ENCODE data around the gene LPCAT3. TPM values are rescaled to one million over a fixed set of nuclear protein-coding genes. Genes with fewer than 3 reads are reported as not detected.

LPCAT3 gene
- total RNA-seq, 2 experiments from 2014 or later: 29.3 to 32.0 TPM

DNA sequence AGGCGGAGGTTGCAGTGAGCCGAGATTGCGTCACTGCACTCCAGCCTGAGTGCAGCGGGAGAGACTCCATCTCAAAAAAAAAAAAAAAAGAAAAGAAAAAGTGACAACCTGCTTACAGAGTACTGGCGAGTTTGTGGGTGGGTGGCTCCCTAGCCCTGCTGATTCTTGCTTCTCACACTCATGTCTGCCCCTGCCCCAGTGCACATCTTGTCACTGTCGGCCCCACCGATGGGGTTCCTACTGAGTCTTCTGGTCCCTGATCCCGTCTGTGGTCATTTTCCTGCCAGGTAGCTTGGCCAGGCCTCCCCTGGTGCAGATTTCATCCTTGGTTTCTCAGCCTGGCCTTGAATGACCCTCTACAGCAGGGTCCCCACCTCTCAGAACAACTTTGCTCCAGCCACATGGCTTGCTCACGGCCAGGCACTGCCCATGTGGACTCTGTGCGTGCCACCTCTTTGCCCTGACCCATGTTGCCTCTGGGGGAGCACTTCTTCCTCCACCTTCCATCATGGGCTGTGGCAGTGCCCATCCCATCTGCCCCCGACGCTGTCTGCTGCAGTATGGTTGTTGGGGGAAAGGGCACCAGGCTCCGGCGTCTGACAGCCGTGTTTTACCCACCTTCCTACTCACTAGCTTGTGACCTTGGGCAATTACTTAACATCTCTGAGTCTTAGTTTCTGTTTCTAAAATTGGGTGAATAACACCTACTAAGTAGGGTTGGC, 69.2 kb downstream of the LPCAT3 start:
- H3K4me1 Mint-ChIP-seq: peaks cover 70% of the 10 kb centered on the region

DNA sequence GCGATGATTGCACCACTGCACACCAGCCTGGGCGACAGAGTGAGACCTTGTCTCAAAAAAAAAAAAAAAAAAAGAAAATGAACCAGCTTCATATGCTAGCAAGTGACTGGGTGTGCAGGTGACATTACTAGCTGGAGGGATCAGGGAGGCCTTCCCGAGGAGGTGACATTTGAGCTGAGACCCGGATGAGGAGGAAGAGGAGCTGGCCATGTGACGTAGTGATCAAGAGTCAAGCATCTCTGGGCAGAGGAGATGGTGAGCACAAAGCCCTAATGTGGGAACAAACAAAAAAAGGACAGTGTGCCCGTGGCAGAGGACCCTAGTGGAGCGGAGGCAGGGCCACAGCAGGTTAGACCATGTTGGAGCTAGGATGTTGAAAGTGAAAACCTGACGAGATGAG, 70.7 kb downstream of the LPCAT3 start:
- CTCF ChIA-PET: interaction anchor here (0.8 to 17.6 kb wide), 7 partner anchors 13 to 165 kb away, joined by 3 to 709 read pairs (median 50); partner anchors contain the start of genes C1RL, EMG1, PHB2 and SPSB2
- peaks cover 14% of the 10 kb centered on the region for H3K36me3 Mint-ChIP-seq
- H3K27ac Mint-ChIP-seq: peak overlapping the region; percentile 43
- peaks cover 4% of the 10 kb centered on the region for H3K27me3 Mint-ChIP-seq
- H3K4me3 Mint-ChIP-seq: no peak overlapping the region
- H3K4me1 Mint-ChIP-seq: peaks cover 71% of the 10 kb centered on the region
- no peaks in the 10 kb centered on the region for H3K9me3 Mint-ChIP-seq (ENCODE audit: low read depth)
- DNase-seq (no peak), ATAC-seq (no peak)

More for the DNA sequence above, 69.2 kb downstream of the LPCAT3 start:
- H3K27ac Mint-ChIP-seq: peak overlapping the region; percentile 96
- ATAC-seq (no peak), DNase-seq (no peak)
- peak overlapping the region; percentile 48 for H3K4me3 Mint-ChIP-seq
- H3K36me3 Mint-ChIP-seq: peaks cover 20% of the 10 kb centered on the region
- CTCF ChIA-PET: interaction anchor here (1.8 to 17.6 kb wide), 8 partner anchors 11 to 163 kb away, joined by 5 to 709 read pairs (median 20); partner anchors contain the start of genes C1RL, EMG1, LPCAT3 and PHB2
- H3K27me3 Mint-ChIP-seq: no peaks in the 10 kb centered on the region
- no peaks in the 10 kb centered on the region for H3K9me3 Mint-ChIP-seq (ENCODE audit: low read depth)

DNA sequence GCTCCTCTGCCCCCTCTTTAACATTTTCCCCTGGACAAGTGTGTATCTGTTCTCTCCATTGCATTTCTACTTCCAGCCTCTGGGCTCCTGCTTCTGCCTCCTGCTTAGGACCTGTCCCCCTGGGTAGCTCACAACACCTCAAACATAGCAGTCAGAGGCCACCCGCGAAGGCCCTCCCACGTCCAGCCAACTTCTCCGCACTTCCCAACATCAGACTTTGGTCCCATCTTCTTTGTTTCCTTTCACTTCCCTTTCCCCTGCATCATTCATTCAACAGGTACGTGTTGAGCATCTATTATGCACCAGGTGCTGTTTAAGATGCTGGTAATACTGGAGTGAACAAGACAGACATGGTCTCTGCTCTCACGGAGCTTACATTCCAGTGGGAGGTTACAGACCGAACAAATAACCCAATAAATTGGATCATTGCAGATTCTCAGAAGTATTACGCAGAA, 71.3 kb downstream of the LPCAT3 start:
- no peak for DNase-seq
- peak overlapping the region; percentile 98 for H3K27ac Mint-ChIP-seq
- H3K36me3 Mint-ChIP-seq: peaks cover 8% of the 10 kb centered on the region
- peaks cover 75% of the 10 kb centered on the region for H3K4me1 Mint-ChIP-seq
- peaks cover 4% of the 10 kb centered on the region for H3K27me3 Mint-ChIP-seq
- peak overlapping the region; percentile 86 for H3K4me3 Mint-ChIP-seq
- H3K9me3 Mint-ChIP-seq (ENCODE audit: low read depth): no peaks in the 10 kb centered on the region
- ATAC-seq: no peak
- CTCF ChIA-PET: interaction anchor here (1.1 to 17.6 kb wide), 9 partner anchors 13 to 162 kb away, joined by 3 to 709 read pairs (median 36); partner anchors contain the start of genes C1RL, EMG1, PHB2 and SPSB2

DNA sequence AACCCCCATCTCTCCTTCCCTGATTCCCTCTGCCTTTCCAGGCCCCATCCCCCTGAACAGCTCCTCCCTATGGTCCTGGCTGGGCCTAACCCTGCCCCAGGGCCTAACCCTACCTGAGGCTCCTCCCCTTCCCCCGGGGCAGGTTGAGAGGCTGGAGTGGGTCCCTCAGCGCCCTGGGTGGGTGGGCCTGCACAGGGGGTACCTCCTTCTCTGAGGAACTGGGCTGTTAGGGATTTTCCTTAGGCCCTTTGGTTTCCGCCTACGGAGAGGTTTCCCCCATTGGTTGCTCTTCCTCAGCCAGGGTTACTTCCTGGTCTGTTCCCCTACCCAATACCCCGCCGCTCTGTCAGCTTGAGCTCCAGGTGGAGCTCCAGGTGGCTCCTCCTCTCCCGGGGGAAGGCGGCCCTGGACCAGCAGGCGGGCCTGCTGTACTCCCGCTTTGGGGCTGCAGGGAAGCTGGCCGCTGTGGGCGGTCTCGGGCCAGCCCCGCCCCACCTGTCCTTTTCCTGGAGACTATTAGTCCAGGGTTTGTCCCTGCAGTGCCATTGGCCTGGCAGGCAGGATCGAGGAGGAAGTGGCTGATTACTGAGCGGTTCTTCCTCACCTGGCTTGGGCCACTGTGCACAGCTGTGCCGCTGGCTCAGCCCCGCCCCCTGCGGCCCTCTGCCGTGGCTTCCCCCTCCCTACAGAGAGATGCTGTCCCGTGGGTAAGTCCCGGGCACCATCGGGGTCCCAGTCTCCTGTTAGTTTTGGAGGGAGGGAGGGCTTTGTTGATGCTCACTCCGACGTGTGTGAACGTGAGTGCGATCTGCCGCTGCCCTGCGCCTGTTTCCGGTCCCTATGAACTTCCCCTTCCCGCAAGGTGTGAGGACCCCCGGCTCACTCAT, 72.0 kb downstream of the LPCAT3 start:
- Mint-ChIP-seq H3K27me3 (peaks cover 4% of the 10 kb centered on the region), H3K36me3 (peaks cover 4% of the 10 kb centered on the region), H3K4me3 (peak overlapping the region; percentile 86), H3K27ac (peak overlapping the region; percentile 98), H3K9me3 (ENCODE audit: low read depth) (no peaks in the 10 kb centered on the region), H3K4me1 (peaks cover 75% of the 10 kb centered on the region)
- DNase-seq (peak; percentile 78), ATAC-seq (peak; percentile 9)
- CTCF ChIA-PET: interaction anchor here (0.6 to 17.6 kb wide), 11 partner anchors 8 to 166 kb away, joined by 3 to 709 read pairs (median 25); partner anchors contain the start of genes C1RL, EMG1, PHB2 and SPSB2

GRCh38 chr12:6945613-6946012, 72.7 kb downstream of the LPCAT3 start:
- DNase-seq (no peak), ATAC-seq (no peak)
- Mint-ChIP-seq H3K27ac (peak overlapping the region; percentile 98), H3K4me1 (peaks cover 71% of the 10 kb centered on the region), H3K9me3 (ENCODE audit: low read depth) (no peaks in the 10 kb centered on the region), H3K4me3 (peak overlapping the region; percentile 86), H3K36me3 (peaks cover 4% of the 10 kb centered on the region), H3K27me3 (peaks cover 4% of the 10 kb centered on the region)
- CTCF ChIA-PET: interaction anchor here (0.6 to 17.6 kb wide), 17 partner anchors 8 to 167 kb away, joined by 3 to 709 read pairs (median 6); partner anchors contain the start of genes C1RL, EMG1, ENO2 and PHB2

GRCh38 chr12:6944381-6945186, 73.7 kb downstream of the LPCAT3 start:
- Mint-ChIP-seq H3K36me3 (peaks cover 4% of the 10 kb centered on the region), H3K27me3 (peaks cover 4% of the 10 kb centered on the region), H3K4me1 (peaks cover 61% of the 10 kb centered on the region), H3K9me3 (ENCODE audit: low read depth) (no peaks in the 10 kb centered on the region), H3K27ac (peak overlapping the region; percentile 98), H3K4me3 (peak overlapping the region; percentile 86)
- ATAC-seq (peak; percentile 50), DNase-seq (peak; percentile 95)
- CTCF ChIA-PET: interaction anchor here (0.7 to 17.6 kb wide), 26 partner anchors 8 to 172 kb away, joined by 3 to 709 read pairs (median 6); partner anchors contain the start of genes C1RL, EMG1, ENO2 and LPCAT3

DNA sequence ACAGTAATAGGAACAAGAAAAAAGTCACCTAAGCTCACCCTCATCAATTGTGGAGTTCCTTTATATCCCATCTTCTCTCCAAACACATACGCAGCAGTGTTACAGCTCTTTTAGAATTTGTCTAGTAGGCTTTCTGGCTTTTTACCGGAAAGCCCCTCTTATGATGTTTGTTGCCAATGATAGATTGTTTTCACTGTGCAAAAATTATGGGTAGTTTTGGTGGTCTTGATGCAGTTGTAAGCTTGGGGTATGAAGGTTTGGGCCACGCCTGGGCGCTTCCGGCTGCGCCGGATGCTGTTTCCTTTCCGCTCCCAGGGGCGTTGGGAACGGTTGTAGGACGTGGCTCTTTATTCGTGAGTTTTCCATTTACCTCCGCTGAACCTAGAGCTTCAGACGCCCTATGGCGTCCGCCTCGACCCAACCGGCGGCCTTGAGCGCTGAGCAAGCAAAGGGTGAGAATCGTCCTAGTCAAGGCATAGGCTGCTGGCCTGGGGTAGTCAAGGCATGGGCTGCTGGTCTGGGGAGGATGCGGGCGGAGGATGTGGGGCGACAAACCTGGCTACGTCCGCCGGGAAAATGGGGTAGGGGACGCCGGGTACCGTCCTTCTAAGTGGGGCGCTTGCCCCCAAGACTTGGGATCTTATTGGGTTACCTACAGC, 74.4 kb downstream of the LPCAT3 start, which contains the start of the genes C12orf57 and RNU7-1:
Gene C12orf57 (plus strand): TSS at position 301 of the 659 bp plus-strand sequence. CDS start 100 bp downstream, at position 401.
Gene RNU7-1 (plus strand): TSS at position 95 of the 659 bp plus-strand sequence.
- Mint-ChIP-seq H3K9me3 (ENCODE audit: low read depth) (no peaks in the 10 kb centered on the region), H3K27me3 (peaks cover 4% of the 10 kb centered on the region), H3K36me3 (peaks cover 4% of the 10 kb centered on the region), H3K27ac (peak within 1 kb of the TSS; percentile 98), H3K4me3 (peak within 1 kb of the TSS; percentile 86), H3K4me1 (peaks cover 56% of the 10 kb centered on the region)
- DNase-seq (peak; percentile 93), ATAC-seq (peak; percentile 71)
- CTCF ChIA-PET: interaction anchor here (0.6 to 17.6 kb wide), 20 partner anchors 9 to 1713 kb away, joined by 3 to 709 read pairs (median 7); partner anchors contain the start of genes C1RL, EMG1, LPCAT3 and PHB2

DNA sequence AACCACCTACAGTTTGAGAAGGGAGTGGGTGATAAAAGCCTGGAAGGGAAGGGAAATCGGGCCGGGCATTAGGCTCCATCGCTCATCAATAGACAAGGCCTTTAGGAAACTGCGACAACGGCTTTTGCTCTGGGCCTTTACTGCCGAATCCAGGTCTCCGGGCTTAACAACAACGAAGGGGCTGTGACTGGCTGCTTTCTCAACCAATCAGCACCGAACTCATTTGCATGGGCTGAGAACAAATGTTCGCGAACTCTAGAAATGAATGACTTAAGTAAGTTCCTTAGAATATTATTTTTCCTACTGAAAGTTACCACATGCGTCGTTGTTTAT, 74.9 kb downstream of the LPCAT3 start:
- H3K27ac Mint-ChIP-seq: peak overlapping the region; percentile 98
- peaks cover 4% of the 10 kb centered on the region for H3K36me3 Mint-ChIP-seq
- H3K4me3 Mint-ChIP-seq: peak overlapping the region; percentile 86
- H3K9me3 Mint-ChIP-seq (ENCODE audit: low read depth): no peaks in the 10 kb centered on the region
- ATAC-seq (peak; percentile 46), DNase-seq (peak; percentile 91)
- H3K4me1 Mint-ChIP-seq: peaks cover 53% of the 10 kb centered on the region
- CTCF ChIA-PET: interaction anchor here (0.9 to 17.6 kb wide), 15 partner anchors 9 to 169 kb away, joined by 3 to 709 read pairs (median 13); partner anchors contain the start of genes C1RL, EMG1, LPCAT3 and PHB2
- H3K27me3 Mint-ChIP-seq: peaks cover 4% of the 10 kb centered on the region

DNA sequence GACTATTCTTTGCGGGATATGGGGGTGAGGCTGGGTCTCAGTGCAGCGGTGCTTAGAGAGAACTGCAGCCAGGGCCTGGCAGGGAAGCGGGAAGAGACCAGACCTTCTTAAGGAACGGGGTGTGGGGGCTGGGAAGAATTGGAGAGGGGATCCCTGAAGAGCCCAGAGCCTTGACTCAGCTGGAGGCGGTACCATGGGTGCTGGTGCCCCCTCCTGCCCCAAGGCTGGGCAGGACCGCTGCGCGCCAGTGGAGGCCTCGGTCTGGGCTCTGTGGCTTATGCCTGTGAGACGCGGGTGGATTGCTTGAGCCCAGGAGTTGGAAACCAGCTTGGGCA, 76.0 kb downstream of the LPCAT3 start:
- DNase-seq: no peak
- Mint-ChIP-seq H3K4me1 (peaks cover 49% of the 10 kb centered on the region), H3K27ac (peak overlapping the region; percentile 98), H3K4me3 (no peak overlapping the region), H3K36me3 (peaks cover 4% of the 10 kb centered on the region), H3K9me3 (ENCODE audit: low read depth) (no peaks in the 10 kb centered on the region), H3K27me3 (peaks cover 4% of the 10 kb centered on the region)
- CTCF ChIA-PET: interaction anchor here (4.5 to 17.6 kb wide), 5 partner anchors 17 to 166 kb away, joined by 24 to 709 read pairs (median 50); partner anchors contain the start of genes C1RL and SPSB2
- no peak for ATAC-seq

GRCh38 chr12:6941782-6942181, 76.5 kb downstream of the LPCAT3 start:
- no peak overlapping the region for H3K27ac Mint-ChIP-seq
- H3K27me3 Mint-ChIP-seq: peaks cover 4% of the 10 kb centered on the region
- CTCF ChIA-PET: interaction anchor here (7.7 to 17.6 kb wide), 2 partner anchors 17 to 19 kb away, joined by 116 to 709 read pairs; partner anchors contain the start of gene ATN1
- no peak for ATAC-seq
- peaks cover 4% of the 10 kb centered on the region for H3K36me3 Mint-ChIP-seq
- peaks cover 45% of the 10 kb centered on the region for H3K4me1 Mint-ChIP-seq
- H3K9me3 Mint-ChIP-seq (ENCODE audit: low read depth): no peaks in the 10 kb centered on the region
- no peak overlapping the region for H3K4me3 Mint-ChIP-seq
- no peak for DNase-seq

GRCh38 chr12:6941267-6941666, 77.0 kb downstream of the LPCAT3 start:
- Mint-ChIP-seq H3K4me1 (peaks cover 46% of the 10 kb centered on the region), H3K36me3 (peaks cover 9% of the 10 kb centered on the region), H3K27me3 (peaks cover 4% of the 10 kb centered on the region), H3K4me3 (no peak overlapping the region), H3K9me3 (ENCODE audit: low read depth) (no peaks in the 10 kb centered on the region), H3K27ac (peak overlapping the region; percentile 5)
- DNase-seq (no peak), ATAC-seq (no peak)
- CTCF ChIA-PET: interaction anchor here (5.1 to 17.6 kb wide), 3 partner anchors 17 to 72 kb away, joined by 30 to 709 read pairs (median 116); partner anchors contain the start of gene ATN1

Measured in activated CD8-positive, alpha-beta memory T cell treated with anti-CD3 and anti-CD28 coated beads, Interleukin-2, amount 10 ng/mL, durations not matched to agents 7 days and 5 days (primary cell).